Measurements from ENCODE around the gene POU6F1. TPM values are rescaled to one million over a fixed set of nuclear protein-coding genes. Genes with fewer than 3 reads are reported as not detected.

POU6F1 gene
- total RNA-seq, 1 experiment from 2014 or later, result 5.3 TPM

DNA sequence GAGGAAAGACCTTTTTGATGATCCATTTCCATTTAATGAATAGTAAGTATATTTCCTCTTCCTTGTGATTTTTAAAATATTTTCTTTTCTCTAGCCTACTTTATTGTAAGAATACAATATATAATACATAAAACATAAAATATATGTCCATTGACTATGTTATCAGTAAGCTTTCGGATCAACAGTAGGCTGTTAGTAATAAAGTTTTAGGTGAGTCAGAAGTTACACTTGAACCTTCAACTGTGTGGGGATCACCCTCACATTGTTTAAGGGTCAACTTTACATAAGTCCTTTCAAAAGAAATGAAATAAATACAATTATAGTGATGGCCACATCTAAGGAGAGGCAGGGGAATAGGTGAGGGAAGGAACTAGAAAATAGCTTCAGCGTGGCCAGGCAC, 40.0 kb downstream of the POU6F1 start:
- H3K27me3 ChIP-seq (ENCODE audit: insufficient read depth, low read depth), result no peaks in the 10 kb centered on the region
- intact Hi-C loops (cut with micrococcal nuclease; ENCODE audit: unreplicated experiment), result no loop called here
- H3K9me2 ChIP-seq (ENCODE audit: insufficient read depth), result no peaks in the 10 kb centered on the region
- no peak overlapping the region for H2AFZ ChIP-seq
- TF ChIP-seq, protein P1, sequence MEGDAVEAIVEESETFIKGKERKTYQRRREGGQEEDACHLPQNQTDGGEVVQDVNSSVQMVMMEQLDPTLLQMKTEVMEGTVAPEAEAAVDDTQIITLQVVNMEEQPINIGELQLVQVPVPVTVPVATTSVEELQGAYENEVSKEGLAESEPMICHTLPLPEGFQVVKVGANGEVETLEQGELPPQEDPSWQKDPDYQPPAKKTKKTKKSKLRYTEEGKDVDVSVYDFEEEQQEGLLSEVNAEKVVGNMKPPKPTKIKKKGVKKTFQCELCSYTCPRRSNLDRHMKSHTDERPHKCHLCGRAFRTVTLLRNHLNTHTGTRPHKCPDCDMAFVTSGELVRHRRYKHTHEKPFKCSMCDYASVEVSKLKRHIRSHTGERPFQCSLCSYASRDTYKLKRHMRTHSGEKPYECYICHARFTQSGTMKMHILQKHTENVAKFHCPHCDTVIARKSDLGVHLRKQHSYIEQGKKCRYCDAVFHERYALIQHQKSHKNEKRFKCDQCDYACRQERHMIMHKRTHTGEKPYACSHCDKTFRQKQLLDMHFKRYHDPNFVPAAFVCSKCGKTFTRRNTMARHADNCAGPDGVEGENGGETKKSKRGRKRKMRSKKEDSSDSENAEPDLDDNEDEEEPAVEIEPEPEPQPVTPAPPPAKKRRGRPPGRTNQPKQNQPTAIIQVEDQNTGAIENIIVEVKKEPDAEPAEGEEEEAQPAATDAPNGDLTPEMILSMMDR (conservative IDR thresholded peaks at IDR 0.05), result no peak
- no peak for TF ChIP-seq EZH2 (IDR thresholded peaks at IDR 0.05; ENCODE audit: low read depth)
- H3K9me3 ChIP-seq (ENCODE audit: insufficient read depth, low read depth), result no peaks in the 10 kb centered on the region
- H3K36me3 ChIP-seq (ENCODE audit: low read depth), result no peaks in the 10 kb centered on the region
- CTCF ChIA-PET, result interaction anchor here (0.7 kb wide), 1 partner anchor 84 kb away, joined by 3 read pairs; no protein-coding TSS in a partner anchor
- no peaks in the 10 kb centered on the region for H4K20me1 ChIP-seq (ENCODE audit: insufficient read depth)
- peaks cover 9% of the 10 kb centered on the region; the same call in 1 of the 2 replicates for H3K4me1 ChIP-seq (replicated peaks; ENCODE audit: insufficient read depth)
- POLR2A ChIA-PET (ENCODE audit: unreplicated experiment), result no interaction called here
- peaks cover 11% of the 10 kb centered on the region for H3F3A ChIP-seq (ENCODE audit: insufficient read depth, low read depth)
- H3K4me3 ChIP-seq, result no peak overlapping the region
- H3K27ac ChIP-seq, result no peak overlapping the region
- H3K4me2 ChIP-seq, result no peak overlapping the region
- no peak for DNase-seq
- no TSS peak for BruUV-seq (replicated peaks)
- no peaks in the 10 kb centered on the region for H3K79me2 ChIP-seq (ENCODE audit: low read depth)

DNA sequence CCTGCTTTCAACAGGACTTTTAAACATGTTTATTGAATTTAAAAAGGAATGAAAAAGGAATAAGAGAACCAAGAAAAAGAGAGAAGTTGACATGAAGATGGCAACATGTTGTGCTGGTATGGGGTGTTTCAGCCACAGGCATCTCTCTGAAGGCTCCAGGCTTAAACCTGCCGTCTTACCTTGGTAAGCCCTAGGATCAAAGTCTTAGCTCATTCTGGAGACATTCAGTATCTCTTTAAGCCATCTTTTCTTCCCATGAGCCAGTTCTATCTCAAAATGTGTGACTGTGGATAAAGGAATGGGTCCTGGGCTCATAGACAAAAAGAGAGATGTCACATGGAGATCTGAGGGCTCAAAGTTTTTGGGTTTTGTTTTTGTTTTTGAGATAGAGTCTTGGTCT, 43.4 kb downstream of the POU6F1 start:
- no peak overlapping the region for H3K27ac ChIP-seq
- H3K4me3 ChIP-seq, result no peak overlapping the region
- H2AFZ ChIP-seq, result no peak overlapping the region
- no peaks in the 10 kb centered on the region for H3K9me2 ChIP-seq (ENCODE audit: insufficient read depth)
- H3K27me3 ChIP-seq (ENCODE audit: insufficient read depth, low read depth), result no peaks in the 10 kb centered on the region
- intact Hi-C loops (cut with micrococcal nuclease; ENCODE audit: unreplicated experiment), result no loop called here
- H4K20me1 ChIP-seq (ENCODE audit: insufficient read depth), result no peaks in the 10 kb centered on the region
- TF ChIP-seq, protein P1 (conservative IDR thresholded peaks at IDR 0.05), result no peak
- no peak for TF ChIP-seq EZH2 (IDR thresholded peaks at IDR 0.05; ENCODE audit: low read depth)
- peaks cover 20% of the 10 kb centered on the region for H3K4me1 ChIP-seq (replicated peaks; ENCODE audit: insufficient read depth)
- H3F3A ChIP-seq (ENCODE audit: insufficient read depth, low read depth), result peaks cover 11% of the 10 kb centered on the region
- no peaks in the 10 kb centered on the region for H3K36me3 ChIP-seq (ENCODE audit: low read depth)
- no peak overlapping the region for H3K4me2 ChIP-seq
- ChIA-PET CTCF (interaction anchor here (0.8 kb wide), 1 partner anchor 60 kb away, joined by 6 read pairs; no protein-coding TSS in a partner anchor), POLR2A (ENCODE audit: unreplicated experiment) (interaction anchor here (0.6 to 0.7 kb wide), 2 partner anchors 64 to 147 kb away, joined by 3 to 6 read pairs; partner anchors contain the start of gene DAZAP2)
- no peak for DNase-seq
- no peaks in the 10 kb centered on the region for H3K9me3 ChIP-seq (ENCODE audit: insufficient read depth, low read depth)
- peaks cover 29% of the 10 kb centered on the region for H3K79me2 ChIP-seq (ENCODE audit: low read depth)
- BruUV-seq (replicated peaks), result no TSS peak

DNA sequence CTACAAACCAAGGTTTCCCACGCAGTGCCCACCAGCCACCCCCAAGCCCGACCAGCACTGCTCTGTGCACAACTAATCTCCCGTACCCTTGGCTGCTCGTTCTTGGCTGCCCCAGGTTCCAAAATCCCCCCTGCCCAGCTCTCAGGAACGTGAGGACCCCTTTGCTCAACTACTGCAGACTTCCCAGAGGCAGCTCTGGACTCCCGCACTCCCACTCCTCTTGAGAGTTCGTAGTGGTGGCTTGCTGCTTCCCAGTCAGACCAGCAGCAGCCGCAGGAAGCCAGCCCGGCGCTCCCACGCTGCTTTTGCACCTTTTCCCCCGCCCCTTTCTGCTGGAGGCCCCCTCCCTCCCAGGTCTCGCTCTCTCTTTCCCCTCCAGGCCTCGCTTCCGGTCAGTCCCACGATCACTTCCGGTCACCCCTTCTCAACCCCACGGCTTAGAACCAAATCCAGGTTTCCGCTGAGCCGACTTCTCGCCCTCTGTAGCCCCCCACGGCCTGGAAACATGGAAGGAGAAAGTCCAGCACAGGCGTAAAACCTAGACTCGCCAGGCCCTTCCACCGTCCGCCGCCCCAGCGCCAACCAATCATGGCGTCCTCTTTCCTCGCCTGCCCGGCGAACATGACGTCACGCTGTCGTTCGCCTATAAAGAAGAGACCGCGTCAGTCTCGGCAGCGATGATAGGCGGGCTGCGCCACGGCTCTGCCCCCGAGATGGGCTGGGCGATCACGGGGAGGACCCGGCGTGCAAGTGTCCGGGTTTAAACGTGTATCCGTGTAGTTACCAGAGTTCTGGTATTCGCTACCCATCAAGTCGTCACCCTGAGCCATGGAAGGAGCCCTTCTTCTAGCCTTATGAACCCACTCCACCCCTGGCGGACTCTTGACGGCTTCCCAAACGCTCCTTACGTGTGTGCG, 45.1 kb downstream of the POU6F1 start, which contains the start of gene TFCP2:
TSS of gene TFCP2 (minus strand) at position 621 of the 917 bp plus-strand sequence. CDS start 713 bp downstream, outside the sequence.
- H3K4me1 ChIP-seq (replicated peaks; ENCODE audit: insufficient read depth), result peaks cover 20% of the 10 kb centered on the region
- peaks cover 47% of the 10 kb centered on the region for H3K79me2 ChIP-seq (ENCODE audit: low read depth)
- BruUV-seq (replicated peaks), result no TSS peak
- POLR2A ChIA-PET (ENCODE audit: unreplicated experiment), result no interaction called here
- peak within 1 kb of the TSS; percentile 74 for H3K4me2 ChIP-seq
- no peaks in the 10 kb centered on the region for H4K20me1 ChIP-seq (ENCODE audit: insufficient read depth)
- peak; percentile 89 to 95 for DNase-seq
- no peaks in the 10 kb centered on the region for H3K9me2 ChIP-seq (ENCODE audit: insufficient read depth)
- no peaks in the 10 kb centered on the region for H3K36me3 ChIP-seq (ENCODE audit: low read depth)
- H3K27ac ChIP-seq, result peak within 1 kb of the TSS; percentile 98
- no peak for TF ChIP-seq EZH2 (IDR thresholded peaks at IDR 0.05; ENCODE audit: low read depth)
- TF ChIP-seq, protein P1 (conservative IDR thresholded peaks at IDR 0.05), result no peak
- H2AFZ ChIP-seq, result peak within 1 kb of the TSS; percentile 90
- H3K27me3 ChIP-seq (ENCODE audit: insufficient read depth, low read depth), result no peaks in the 10 kb centered on the region
- peaks cover 11% of the 10 kb centered on the region for H3F3A ChIP-seq (ENCODE audit: insufficient read depth, low read depth)
- intact Hi-C loops (cut with micrococcal nuclease; ENCODE audit: unreplicated experiment), result loop anchor here (2.0 kb wide), 1 partner anchor 66 kb away; the partner anchor contains the start of gene DAZAP2
- H3K9me3 ChIP-seq (ENCODE audit: insufficient read depth, low read depth), result no peaks in the 10 kb centered on the region
- CTCF ChIA-PET, result no interaction called here
- H3K4me3 ChIP-seq, result peak within 1 kb of the TSS; percentile 87
